GM23338 (cell line): ENCODE measurements around the gene NFIA.

Experiments used
- CTCF ChIP-seq, 2 experiments: fragments of 200-600 bp in 1 of 2; sonication (generic) in 1 of 2; conservative IDR thresholded peaks; 2 replicates each; pipeline versions ENCODE4 v1.5.1 to v1.6.1; 2016 to 2017; ENCODE audit warnings: antibody characterized with exemption in 2 of 2, low read depth in 2 of 2, mild to moderate bottlenecking in 2 of 2, moderate library complexity in 1 of 2
- EZH2phosphoT487 ChIP-seq: fragments of 200-600 bp; sonication (generic); IDR thresholded peaks from one replicate; pipeline ENCODE4 v1.8.1; 2018; ENCODE audit warnings: antibody characterized with exemption; ENCODE audit not compliant: unreplicated experiment

- TF ChIP-seq CTCF (conservative IDR thresholded peaks at IDR 0.05; ENCODE audit: low read depth in 2 of 2) (no peak), EZH2phosphoT487 (no peak)
Measured at GRCh38 chr1:61433646-61434045, 351.3 kb downstream of the NFIA start.
